Skeletal muscle tissue (tissue), 4 donors: ENCODE data around the gene VSIG10L2. TPM values are rescaled to one million over a fixed set of nuclear protein-coding genes. Genes with fewer than 3 reads are reported as not detected.
"Not testable (repeated sequence)": the region's sequence is repeated elsewhere in the genome, so short reads cannot be mapped to it uniquely, and the experiment has no call there.

Experiments used
- H3K27ac ChIP-seq: one replicate; pipeline ENCODE4 v1.7.0; 2013; ENCODE audit warnings: mild to moderate bottlenecking, low read depth, low read length, inconsistent platforms
- H3K27me3 ChIP-seq, 3 donors: one replicate each; pipeline ENCODE4 v1.7.0; 2013; ENCODE audit warnings: low read length in 3 of 3; ENCODE audit not compliant: control insufficient read depth in 3 of 3, insufficient read depth in 3 of 3
- H3K36me3 ChIP-seq, 3 donors: one replicate each; pipeline ENCODE4 v1.7.0; 2013; ENCODE audit warnings: low read length in 3 of 3; ENCODE audit not compliant: control insufficient read depth in 3 of 3, insufficient read depth in 3 of 3
- H3K4me1 ChIP-seq, 3 donors: one replicate each; pipeline ENCODE4 v1.7.0; 2013; ENCODE audit warnings: low read length in 3 of 3, mild to moderate bottlenecking in 3 of 3; ENCODE audit not compliant: control insufficient read depth in 3 of 3, insufficient read depth in 3 of 3
- H3K4me3 ChIP-seq, 3 donors: one replicate each; pipeline ENCODE4 v1.7.0; 2013; ENCODE audit warnings: low read length in 3 of 3
- H3K9ac ChIP-seq, 3 donors: one replicate each; pipeline ENCODE4 v1.7.0; 2013; ENCODE audit warnings: low read length in 3 of 3, mild to moderate bottlenecking in 3 of 3, moderate library complexity in 2 of 3, low read depth in 1 of 3
- H3K9me3 ChIP-seq, 3 donors: one replicate each; pipeline ENCODE4 v1.7.0; 2013; ENCODE audit warnings: low read length in 3 of 3; ENCODE audit not compliant: control insufficient read depth in 3 of 3
- total RNA-seq: library from RNA; depleted of rRNA; stranded (reverse); fragments of >200 nt; gene quantifications from one replicate; pipeline ENCODE4 v1.2.3, GENCODE V29; 2014
- donor health status: Osteomylitis.

Gene VSIG10L2
- total RNA-seq = not detected

DNA sequence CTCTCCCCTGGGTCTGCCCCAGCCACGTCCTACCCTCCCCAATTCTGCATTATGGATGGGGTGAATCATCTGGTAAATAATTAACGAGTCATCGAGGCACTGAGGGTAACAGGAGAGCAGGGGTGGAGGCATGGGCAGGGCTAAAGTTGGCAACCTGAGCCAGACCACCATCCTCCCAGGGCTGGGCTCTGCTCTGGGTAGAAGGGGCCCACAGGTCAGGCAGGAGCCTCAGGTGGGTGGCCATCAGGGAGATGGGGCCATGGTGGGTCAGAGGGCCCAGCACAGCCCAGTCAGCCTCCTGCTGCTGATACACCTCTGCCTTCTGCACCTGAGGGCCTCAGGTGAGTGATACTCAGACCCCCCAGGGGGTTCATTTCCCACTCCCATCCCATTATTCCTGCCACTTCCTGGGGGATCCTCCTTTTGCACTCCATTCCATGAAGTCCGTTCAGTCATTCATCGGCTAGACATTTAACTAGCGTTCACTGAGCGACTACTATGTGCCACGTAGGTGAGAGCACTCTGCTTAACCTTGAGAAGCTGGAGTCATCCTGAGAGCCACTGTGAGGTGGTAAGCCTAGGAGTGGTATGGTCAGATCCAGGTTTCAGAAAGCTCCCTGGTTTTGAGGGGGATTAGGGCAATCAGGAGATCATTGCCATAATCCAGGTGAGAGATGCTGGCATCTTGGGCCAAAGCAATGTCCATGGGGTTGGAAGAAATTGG lies at the start of gene VSIG10L2:
VSIG10L2 (plus strand) TSS at position 248 of the 724 bp plus-strand sequence; CDS start at position 260, 12 bp downstream.
- H3K36me3 ChIP-seq = no peaks in the 10 kb centered on the region
- H3K4me3 ChIP-seq = no peak within 1 kb of the TSS
- H3K27ac ChIP-seq = no peak within 1 kb of the TSS
- no peaks in the 10 kb centered on the region for H3K9me3 ChIP-seq
- peaks cover 0 to 3% (median 0%) of the 10 kb centered on the region in 3 donors for H3K27me3 ChIP-seq
- peaks cover 8 to 12% (median 9%) of the 10 kb centered on the region in 3 donors for H3K4me1 ChIP-seq
- no peak within 1 kb of the TSS for H3K9ac ChIP-seq

DNA sequence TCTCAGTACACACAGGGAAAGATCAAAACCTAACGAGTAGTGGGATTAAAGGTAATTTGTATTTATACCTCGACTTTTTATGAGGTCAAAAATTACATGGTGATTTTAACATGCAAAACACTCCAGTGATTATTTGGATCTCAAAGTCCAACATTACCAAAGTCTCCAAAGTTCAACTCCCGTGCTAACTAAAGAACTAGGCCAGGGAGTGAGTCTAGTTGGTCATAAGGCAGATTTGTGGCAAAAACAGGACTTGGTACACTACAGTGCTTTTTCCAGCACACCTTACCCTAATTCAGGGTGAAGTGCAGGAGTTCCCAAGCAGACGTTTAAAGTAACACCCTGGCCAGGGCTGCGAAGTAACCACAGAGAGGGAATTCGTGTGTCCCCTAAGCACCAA lies 44.0 kb upstream of the VSIG10L2 start:
- Histone ChIP-seq H3K9me3 (no peaks in the 10 kb centered on the region), H3K27ac (no peak overlapping the region), H3K27me3 (peaks cover 8 to 19% (median 18%) of the 10 kb centered on the region in 3 donors), H3K4me1 (peaks cover 13 to 16% (median 16%) of the 10 kb centered on the region in 3 donors), H3K4me3 (peak overlapping the region in 2 of 3 donors; percentile 21 to 23), H3K9ac (no peak overlapping the region), H3K36me3 (peaks cover 6 to 11% (median 7%) of the 10 kb centered on the region in 3 donors)

DNA sequence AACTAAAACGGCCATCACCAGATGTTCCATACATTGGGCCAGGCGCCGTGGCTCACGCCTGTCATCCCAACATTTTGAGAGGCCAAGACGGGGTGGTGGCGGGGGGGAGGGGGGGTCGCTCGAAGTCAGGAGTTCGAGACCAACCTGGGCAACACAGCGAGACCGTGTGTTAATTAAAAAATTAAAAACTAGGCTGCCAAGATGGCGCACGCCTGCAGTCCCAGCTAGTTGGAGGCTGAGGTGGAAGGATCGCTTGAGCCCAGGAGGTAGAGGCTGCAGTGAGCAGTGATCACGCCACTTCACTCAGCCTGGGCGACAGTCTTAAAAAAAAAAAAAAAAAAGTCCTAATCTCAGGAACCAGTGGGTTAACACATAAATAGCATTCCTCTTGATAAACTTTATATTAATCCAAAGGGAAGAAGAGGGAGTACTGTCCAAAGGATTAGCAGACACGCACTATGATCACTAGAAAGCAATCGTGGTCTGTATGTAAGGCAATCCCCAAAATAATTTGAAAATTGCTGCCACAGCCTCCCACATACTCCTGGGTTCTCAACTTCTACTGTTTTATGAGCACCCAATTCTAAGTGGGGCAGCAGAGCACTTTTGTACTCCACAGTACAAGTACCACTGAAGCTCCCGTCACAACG lies 43.4 kb upstream of the VSIG10L2 start:
- H3K36me3 ChIP-seq = peaks cover 6 to 11% (median 7%) of the 10 kb centered on the region in 3 donors
- H3K27me3 ChIP-seq = peaks cover 8 to 19% (median 18%) of the 10 kb centered on the region in 3 donors
- H3K9me3 ChIP-seq = no peaks in the 10 kb centered on the region
- peak overlapping the region; percentile 88 to 95 (median 90) for H3K9ac ChIP-seq
- peak overlapping the region; percentile 89 to 96 (median 91) for H3K4me3 ChIP-seq
- peak overlapping the region; percentile 93 for H3K27ac ChIP-seq
- peaks cover 13 to 16% (median 16%) of the 10 kb centered on the region in 3 donors for H3K4me1 ChIP-seq

- H3K9ac ChIP-seq = peak within 1 kb of the TSS; percentile 88 to 95 (median 90)
- H3K4me1 ChIP-seq = peaks cover 13 to 16% (median 16%) of the 10 kb centered on the region in 3 donors
- peak within 1 kb of the TSS; percentile 89 to 96 (median 91) for H3K4me3 ChIP-seq
- H3K9me3 ChIP-seq = no peaks in the 10 kb centered on the region
- H3K27me3 ChIP-seq = peaks cover 8 to 19% (median 18%) of the 10 kb centered on the region in 3 donors
- peak within 1 kb of the TSS; percentile 93 for H3K27ac ChIP-seq
- peaks cover 6 to 11% (median 7%) of the 10 kb centered on the region in 3 donors for H3K36me3 ChIP-seq
Measured at GRCh38 chr11:125902927-125903710, 42.7 kb upstream of the VSIG10L2 start, which contains the start of gene PUS3. Gene PUS3, minus strand, starts transcription at chr11:125903206. Its CDS starts 6,922 bp downstream, at chr11:125896284.

DNA sequence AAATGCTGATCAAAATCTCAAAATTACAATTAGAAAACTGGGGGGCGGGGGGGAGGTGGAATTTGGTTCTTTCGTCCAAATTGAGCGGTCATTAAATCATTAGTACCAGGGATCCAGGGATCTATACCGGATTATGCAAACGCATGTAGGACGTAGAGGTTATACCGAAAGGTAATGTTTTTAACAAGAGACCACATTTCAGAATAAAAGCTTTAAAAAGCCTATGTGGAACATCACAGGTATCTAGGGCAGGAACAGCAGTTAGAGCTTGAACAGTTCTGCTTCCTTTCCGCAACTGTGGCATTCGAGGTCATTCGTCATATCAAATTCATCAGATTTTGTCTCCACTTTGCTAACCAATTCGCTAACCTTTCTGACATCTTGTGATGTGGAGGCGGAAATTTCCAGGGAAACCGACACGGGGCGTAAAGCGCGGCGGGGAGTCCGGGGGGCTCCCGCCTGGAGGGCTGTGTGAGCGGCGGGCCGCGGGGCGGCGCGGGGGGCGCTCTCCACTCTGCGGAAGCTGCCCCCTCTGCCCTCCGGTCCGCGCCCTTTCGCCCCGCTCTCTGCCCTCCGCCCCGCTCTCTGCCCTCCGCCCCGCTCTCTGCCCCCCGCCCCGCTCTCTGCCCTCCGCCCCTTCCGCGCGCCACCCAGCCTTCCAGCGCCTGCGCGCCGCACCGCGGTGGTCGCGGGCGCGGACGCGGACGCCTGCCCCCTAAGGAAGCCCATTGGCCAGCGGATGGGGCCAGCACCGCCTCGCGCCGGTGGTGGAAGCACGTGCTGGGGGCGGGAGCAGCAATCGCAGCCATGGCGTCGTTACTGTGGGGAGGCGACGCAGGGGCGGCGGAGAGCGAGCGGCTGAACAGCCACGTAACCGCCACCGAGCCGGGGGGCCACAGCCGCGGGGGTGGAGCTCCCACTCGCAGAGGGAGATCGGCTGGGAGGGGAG lies 41.9 kb upstream of the VSIG10L2 start, which contains the start of gene DDX25:
DDX25 (plus strand) TSS at position 798 of the 949 bp plus-strand sequence; CDS start at position 808, 10 bp downstream.
- H3K4me1 ChIP-seq = peaks cover 13 to 16% (median 16%) of the 10 kb centered on the region in 3 donors
- H3K27me3 ChIP-seq = peaks cover 8 to 26% (median 18%) of the 10 kb centered on the region in 3 donors
- H3K9ac ChIP-seq = no peak within 1 kb of the TSS

DNA sequence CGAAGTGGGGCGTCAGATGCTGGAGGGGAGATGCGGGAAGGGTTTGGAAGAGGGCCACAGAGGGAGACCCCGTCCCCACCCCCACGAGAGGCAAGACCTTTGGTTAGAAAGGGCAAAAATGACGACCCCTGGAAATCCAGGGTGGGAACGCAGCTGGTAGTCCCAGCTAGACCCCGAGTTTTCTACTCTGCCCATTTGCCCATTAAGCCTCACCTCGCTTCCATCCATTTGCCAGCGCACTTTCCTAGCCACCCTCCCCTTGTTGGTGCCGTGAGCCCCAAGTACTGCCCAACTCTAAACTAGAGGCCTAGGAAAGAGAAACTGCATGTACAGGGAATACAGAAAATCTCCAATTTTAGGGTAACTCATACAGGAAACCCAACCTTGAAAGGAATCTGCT lies 41.2 kb upstream of the VSIG10L2 start:
- no peak overlapping the region for H3K9ac ChIP-seq
- H3K4me3 ChIP-seq = peak overlapping the region in 1 of 3 donors; percentile 40
- peaks cover 4 to 6% (median 5%) of the 10 kb centered on the region in 3 donors for H3K36me3 ChIP-seq

More for the DNA sequence above, 41.9 kb upstream of the VSIG10L2 start, which contains the start of gene DDX25:
- no peaks in the 10 kb centered on the region for H3K9me3 ChIP-seq
- no peak within 1 kb of the TSS for H3K27ac ChIP-seq
- H3K36me3 ChIP-seq = peaks cover 6 to 11% (median 7%) of the 10 kb centered on the region in 3 donors
- H3K4me3 ChIP-seq = peak within 1 kb of the TSS; percentile 89 to 96 (median 91)

DNA sequence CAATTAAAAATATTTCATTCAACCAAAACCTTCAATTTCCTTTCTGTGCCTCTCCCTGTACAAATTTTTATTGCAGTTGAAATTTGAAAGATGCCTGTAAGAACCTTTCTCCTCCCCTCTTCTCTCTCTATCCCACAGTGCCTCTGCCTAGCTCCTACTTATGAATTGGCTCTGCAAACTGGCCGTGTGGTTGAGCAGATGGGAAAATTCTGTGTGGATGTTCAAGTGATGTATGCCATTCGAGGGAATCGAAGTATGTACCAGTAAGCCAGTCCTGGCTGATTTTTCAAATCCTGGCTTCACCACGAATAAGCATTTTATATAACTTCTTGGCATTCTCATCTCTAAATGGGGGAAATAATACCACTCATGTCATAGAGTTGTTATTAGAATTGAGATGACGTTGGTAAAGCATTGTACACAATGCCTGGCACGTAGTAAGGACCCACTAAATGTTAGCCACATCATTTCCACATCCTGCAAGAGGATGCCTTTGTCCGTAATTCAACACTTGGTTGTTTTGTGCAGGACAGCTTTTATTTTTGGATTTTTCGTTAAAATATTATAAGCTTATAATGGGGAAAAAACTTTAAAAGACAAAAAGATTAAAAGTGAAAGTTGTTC lies 35.5 kb upstream of the VSIG10L2 start:
- Histone ChIP-seq H3K4me1 (no peaks in the 10 kb centered on the region), H3K4me3 (no peak overlapping the region), H3K9me3 (no peaks in the 10 kb centered on the region), H3K9ac (no peak overlapping the region), H3K27ac (no peak overlapping the region), H3K27me3 (peaks cover 4 to 11% (median 9%) of the 10 kb centered on the region in 3 donors), H3K36me3 (no peaks in the 10 kb centered on the region)

More for the DNA sequence above, 41.2 kb upstream of the VSIG10L2 start:
- H3K9me3 ChIP-seq = no peaks in the 10 kb centered on the region
- H3K27me3 ChIP-seq = peaks cover 8 to 26% (median 18%) of the 10 kb centered on the region in 3 donors
- H3K27ac ChIP-seq = no peak overlapping the region
- peaks cover 13 to 16% (median 16%) of the 10 kb centered on the region in 3 donors for H3K4me1 ChIP-seq

- H3K4me1 ChIP-seq, H3K4me3 ChIP-seq, H3K36me3 ChIP-seq, H3K9me3 ChIP-seq, H3K9ac ChIP-seq, H3K27ac ChIP-seq: not testable (repeated sequence)
- peaks cover 5 to 19% (median 15%) of the 10 kb centered on the region in 3 donors for H3K27me3 ChIP-seq
Measured at GRCh38 chr11:125914601-125915000, 31.2 kb upstream of the VSIG10L2 start.
